ENCODE data around the gene FAM124A. TPM values are rescaled to one million over a fixed set of nuclear protein-coding genes. Genes with fewer than 3 reads are reported as not detected.

FAM124A gene
- total and polyA plus RNA-seq, 2 donors (not counting 1 experiment from before 2014, with no cell fraction given): 1.7 to 4.8 TPM

- Histone ChIP-seq H3K4me1 (ENCODE audit: control insufficient read depth, extremely low read depth, insufficient read depth, low read length) (peaks cover 3% of the 10 kb centered on the region), H3K4me2 (ENCODE audit: extremely low read depth, insufficient read depth, low read length) (peak overlapping the region; percentile 88), H3K4me3 (replicated peaks in 1 of 4; ENCODE audit: control extremely low read depth in 1 of 4, insufficient read depth in 1 of 4, low read depth in 3 of 4, low read length in 4 of 4) (peak overlapping the region; percentile 54 to 80 (median 72)), H3K9me3 (ENCODE audit: control insufficient read depth, insufficient read depth, low read depth, low read length) (no peaks in the 10 kb centered on the region), H4K20me1 (ENCODE audit: control insufficient read depth, extremely low read depth, insufficient read depth, low read length) (no peaks in the 10 kb centered on the region), H3K9ac (ENCODE audit: insufficient read depth, low read length) (peak overlapping the region; percentile 36), H3K36me3 (ENCODE audit: control insufficient read depth, insufficient read depth, low read length) (no peaks in the 10 kb centered on the region), H2AFZ (ENCODE audit: low read length) (peak overlapping the region; percentile 92), H3K27me3 (ENCODE audit: control insufficient read depth, insufficient read depth, low read length) (no peaks in the 10 kb centered on the region), H3K79me2 (ENCODE audit: control insufficient read depth, insufficient read depth, low read length) (no peaks in the 10 kb centered on the region), H3K27ac (ENCODE audit: insufficient read depth, low read length) (no peak overlapping the region)
- TF ChIP-seq CTCF (conservative IDR thresholded peaks at IDR 0.05 in 1 of 2, IDR thresholded peaks at IDR 0.05 in 1 of 2; ENCODE audit: low read depth in 1 of 2, low read length in 2 of 2): peak in 1 of 2 donors; percentile 6
- TF ChIP-seq EZH2 (IDR thresholded peaks at IDR 0.05; ENCODE audit: low read length, missing control alignments): no peak
- peak in 1 of 2 donors; percentile 7 for DNase-seq (ENCODE audit: low read depth in 2 of 2)
Measured at GRCh38 chr13:51222686-51223559, 725 bp downstream of the FAM124A start.

GRCh38 chr13:51223560-51224270 lies 1.5 kb downstream of the FAM124A start:
- no peak for DNase-seq (ENCODE audit: low read depth in 2 of 2)

More at GRCh38 chr13:51223560-51224270, 1.5 kb downstream of the FAM124A start:
- Histone ChIP-seq H3K36me3 (ENCODE audit: control insufficient read depth, insufficient read depth, low read length) (no peaks in the 10 kb centered on the region), H3K27me3 (ENCODE audit: control insufficient read depth, insufficient read depth, low read length) (no peaks in the 10 kb centered on the region), H3K9ac (ENCODE audit: insufficient read depth, low read length) (no peak overlapping the region), H3K27ac (ENCODE audit: insufficient read depth, low read length) (no peak overlapping the region), H3K9me3 (ENCODE audit: control insufficient read depth, insufficient read depth, low read depth, low read length) (no peaks in the 10 kb centered on the region), H3K79me2 (ENCODE audit: control insufficient read depth, insufficient read depth, low read length) (no peaks in the 10 kb centered on the region), H3K4me1 (ENCODE audit: control insufficient read depth, extremely low read depth, insufficient read depth, low read length) (peaks cover 3% of the 10 kb centered on the region), H2AFZ (ENCODE audit: low read length) (no peak overlapping the region), H4K20me1 (ENCODE audit: control insufficient read depth, extremely low read depth, insufficient read depth, low read length) (no peaks in the 10 kb centered on the region), H3K4me2 (ENCODE audit: extremely low read depth, insufficient read depth, low read length) (no peak overlapping the region), H3K4me3 (replicated peaks in 1 of 4; ENCODE audit: control extremely low read depth in 1 of 4, insufficient read depth in 1 of 4, low read depth in 3 of 4, low read length in 4 of 4) (no peak overlapping the region)
- TF ChIP-seq EZH2 (IDR thresholded peaks at IDR 0.05; ENCODE audit: low read length, missing control alignments) (no peak), CTCF (conservative IDR thresholded peaks at IDR 0.05 in 1 of 2, IDR thresholded peaks at IDR 0.05 in 1 of 2; ENCODE audit: low read depth in 1 of 2, low read length in 2 of 2) (no peak)

Measured in fibroblast of lung (primary cell).